HT1080 (cell line): ENCODE results near the gene SNCAIP. TPM values are rescaled to one million over a fixed set of nuclear protein-coding genes. Genes with fewer than 3 reads are reported as not detected.

Experiments used
- DNase-seq: peaks from one replicate; pipeline ENCODE4 v3.0.0-alpha.2; 2015; ENCODE audit warnings: low read depth
- total RNA-seq: library from RNA; depleted of rRNA; stranded (reverse); fragments of >200 nt; shearing (Covaris generic); gene quantifications from 2 replicates; pipeline ENCODE4 v1.2.3, GENCODE V29; 2014

The SNCAIP gene
- total RNA-seq, 1 experiment from 2014 or later, result 6.5 TPM

DNA sequence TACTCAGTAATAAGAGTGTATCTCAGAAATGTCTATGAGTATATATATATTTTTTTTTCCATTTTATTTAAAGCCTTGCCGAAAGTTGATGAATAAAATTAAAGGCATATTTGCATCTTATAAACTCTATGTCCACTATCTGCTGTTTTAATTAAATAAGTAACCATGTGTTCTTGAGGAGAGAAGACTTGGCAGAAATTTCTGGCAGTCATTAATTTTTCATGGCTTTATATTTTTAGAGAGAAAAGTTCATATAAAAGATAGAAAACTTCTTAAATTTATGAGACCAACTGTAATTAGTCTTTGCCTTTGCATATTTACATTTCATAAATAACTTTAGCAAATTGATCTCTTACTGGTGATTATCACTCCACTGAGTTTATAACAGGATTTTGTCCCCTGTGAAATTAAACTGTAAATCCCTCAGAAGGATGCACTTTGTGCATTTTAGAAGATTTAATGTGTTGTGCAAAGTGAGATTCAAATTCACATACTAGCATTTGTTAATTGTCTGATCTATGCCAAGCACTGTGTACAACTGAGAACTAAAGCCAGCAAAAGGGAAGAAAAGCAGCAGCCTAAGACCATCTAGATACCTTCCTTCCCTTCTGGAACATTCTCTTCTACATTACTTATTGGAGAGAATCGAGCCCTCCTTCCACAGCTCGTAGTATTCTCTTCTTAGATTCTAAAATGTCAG lies 108.7 kb downstream of the SNCAIP start:
- DNase-seq, result no peak

DNA sequence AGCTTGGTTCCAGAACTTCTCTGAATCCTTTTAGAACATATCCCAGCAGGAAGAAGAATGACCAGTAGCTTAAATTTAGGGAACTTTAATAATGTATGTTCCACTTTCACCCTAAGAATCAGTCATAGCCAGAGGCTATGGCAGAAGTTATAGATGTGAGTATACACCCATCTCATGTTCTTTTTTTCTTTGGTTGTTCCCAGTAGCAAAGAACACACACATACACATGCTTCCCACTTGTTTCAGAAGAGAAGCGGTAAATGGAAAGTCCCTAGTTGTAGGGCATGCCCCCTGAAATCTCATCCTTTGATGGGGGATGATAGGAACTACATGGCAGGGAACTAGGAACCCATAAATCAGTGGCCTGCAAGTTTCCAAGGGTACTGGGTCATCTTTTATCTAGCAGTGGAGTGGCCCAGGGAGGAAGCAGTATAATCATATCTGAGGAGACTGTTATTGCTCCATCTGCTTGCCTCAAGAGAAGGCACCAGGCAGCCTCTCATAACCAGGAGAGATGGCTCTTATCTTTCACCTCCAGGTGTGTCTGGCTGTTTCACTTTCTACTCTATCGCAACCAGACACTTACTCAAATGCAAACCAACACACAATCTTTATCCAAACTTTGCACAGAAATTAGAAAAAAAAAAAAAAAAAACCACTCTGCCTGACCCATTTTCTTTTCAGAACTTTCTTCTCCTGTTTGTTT lies 109.5 kb downstream of the SNCAIP start:
- DNase-seq, result no peak

DNA sequence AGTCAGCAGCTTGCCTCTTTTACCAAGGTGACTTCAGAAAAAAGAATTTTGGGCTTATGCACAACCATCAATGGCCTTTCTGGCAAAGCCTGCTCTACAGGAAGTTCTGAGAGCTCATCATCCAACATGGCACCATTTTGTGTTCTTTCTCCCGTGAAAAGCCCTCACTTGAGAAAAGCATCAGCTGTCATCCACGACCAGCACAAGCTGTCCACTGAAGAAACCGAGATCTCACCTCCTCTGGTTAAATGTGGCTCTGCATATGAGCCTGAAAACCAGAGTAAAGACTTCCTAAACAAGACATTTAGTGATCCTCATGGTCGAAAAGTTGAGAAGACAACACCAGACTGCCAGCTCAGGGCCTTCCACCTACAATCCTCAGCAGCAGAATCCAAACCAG lies 111.2 kb downstream of the SNCAIP start:
- no peak for DNase-seq

DNA sequence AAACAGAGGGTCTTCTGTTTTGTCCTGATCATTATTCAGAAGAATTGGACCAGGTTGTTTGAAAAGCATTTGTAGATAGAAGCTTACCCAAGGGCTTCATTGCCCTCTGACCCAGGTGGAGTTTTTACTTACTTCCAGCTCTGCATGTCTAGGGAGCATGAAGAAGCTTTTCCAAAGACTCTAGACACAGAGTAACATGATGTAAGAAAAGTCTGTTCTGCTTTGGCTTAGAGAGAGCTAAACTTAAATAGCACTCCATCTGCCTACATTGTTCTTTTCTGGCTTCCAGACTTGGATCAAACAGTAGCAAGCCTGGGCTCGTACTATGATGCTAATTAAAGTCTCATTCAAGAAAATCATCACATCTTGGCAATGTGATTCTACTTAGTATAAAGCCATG lies 112.1 kb downstream of the SNCAIP start:
- no peak for DNase-seq

DNA sequence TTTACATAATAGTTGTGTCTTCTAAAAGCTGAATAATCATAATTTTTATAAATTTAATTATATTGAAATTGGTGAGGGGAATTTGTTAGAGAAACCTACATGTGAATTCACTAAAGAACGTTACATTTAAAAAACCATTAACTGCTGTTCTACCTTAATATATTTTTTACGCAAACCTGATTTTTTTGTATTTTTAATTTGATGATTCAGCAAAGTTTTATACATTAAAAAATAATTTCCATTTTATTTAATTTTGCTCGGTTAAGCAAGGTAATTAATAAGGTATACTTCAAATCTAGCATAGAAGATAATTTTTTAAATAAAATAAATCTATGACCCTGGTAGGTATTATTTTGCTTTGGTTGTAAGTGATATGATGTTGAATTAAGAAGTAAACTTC lies 114.3 kb downstream of the SNCAIP start:
- DNase-seq, result no peak

DNA sequence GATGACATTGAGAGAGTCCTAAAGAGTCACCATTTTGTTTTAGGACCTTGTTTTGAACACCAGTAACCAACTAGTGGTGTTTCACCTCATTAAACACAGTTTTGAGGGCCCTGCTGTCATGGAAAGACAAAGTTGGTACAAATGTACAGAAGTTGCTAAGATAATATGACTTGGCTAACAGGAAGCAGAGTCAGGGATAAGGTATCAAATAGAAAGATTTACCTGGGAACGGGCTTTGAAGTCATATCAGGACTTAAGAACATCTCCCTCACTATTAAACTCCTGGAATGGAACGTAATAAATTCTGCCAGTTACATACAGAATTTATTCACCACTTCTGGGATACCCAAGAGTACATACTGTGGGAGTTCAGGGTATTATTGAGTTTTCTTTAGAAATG lies 115.6 kb downstream of the SNCAIP start:
- no peak for DNase-seq

DNA sequence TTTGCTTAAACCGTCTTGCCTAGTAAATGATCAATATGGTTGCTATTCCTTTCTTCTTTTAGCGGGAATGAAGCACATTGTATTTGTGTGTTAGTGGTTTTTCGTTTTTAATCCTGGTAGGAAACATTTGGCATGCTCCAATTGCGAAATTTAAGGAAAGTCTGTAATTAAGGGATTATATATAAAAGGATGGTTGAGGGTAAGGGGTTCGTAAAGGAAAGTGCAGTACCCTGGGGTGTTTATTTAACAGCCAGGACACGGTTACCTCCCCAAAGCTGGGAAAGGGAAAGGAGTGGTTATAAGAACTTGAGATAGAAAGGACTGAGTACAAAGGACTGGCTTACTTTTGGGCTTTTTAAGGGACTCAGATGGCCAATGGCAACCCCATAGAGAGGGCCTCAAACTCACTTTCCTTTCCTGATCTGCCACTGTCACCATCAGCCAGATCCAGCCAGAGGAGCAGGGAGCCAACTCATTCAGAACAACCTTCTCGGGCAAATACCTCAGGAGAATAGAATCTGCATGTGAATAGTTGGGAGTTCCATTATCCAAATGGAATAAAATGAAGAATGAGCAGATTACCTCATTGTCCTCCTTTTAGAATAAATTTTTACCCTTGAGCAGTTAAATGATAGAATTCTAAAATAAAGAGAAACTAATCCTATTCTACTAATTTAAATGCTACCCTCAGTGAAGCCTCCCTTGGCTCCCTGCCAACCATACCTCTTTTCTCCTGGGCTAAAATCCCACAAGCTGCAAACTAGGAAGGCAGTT lies 117.7 kb downstream of the SNCAIP start:
- no peak for DNase-seq

DNA sequence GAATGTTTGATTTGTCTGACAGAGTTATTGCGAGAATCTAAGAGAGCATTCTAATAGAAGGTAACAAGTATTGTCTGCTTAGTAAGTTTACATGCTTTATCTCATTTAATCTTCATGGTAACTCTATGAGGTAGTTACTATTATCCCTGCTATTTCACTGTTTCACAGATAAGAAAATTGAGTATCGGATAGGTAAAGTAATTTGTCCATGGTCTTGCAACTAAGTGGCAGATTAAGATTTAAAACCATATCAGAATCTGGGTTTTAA lies 118.2 kb downstream of the SNCAIP start:
- no peak for DNase-seq

DNA sequence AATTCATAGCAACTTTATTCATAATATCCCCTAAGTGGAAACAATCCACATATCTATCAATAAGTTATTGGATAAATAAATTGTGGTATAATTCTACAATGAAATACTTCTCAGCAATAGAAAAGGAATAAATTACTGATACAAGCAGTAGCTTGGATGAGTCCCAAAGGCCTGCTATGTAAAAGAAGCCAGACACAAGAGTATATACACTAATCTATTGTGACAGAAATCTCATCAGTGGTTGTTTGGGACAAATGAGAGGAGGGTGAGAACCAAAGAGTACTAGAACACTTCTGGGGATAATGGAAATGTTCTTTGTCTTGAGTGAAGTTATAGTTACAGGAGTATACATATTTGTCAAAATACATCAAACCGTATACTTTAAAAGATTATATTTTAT lies 119.3 kb downstream of the SNCAIP start:
- no peak for DNase-seq

DNA sequence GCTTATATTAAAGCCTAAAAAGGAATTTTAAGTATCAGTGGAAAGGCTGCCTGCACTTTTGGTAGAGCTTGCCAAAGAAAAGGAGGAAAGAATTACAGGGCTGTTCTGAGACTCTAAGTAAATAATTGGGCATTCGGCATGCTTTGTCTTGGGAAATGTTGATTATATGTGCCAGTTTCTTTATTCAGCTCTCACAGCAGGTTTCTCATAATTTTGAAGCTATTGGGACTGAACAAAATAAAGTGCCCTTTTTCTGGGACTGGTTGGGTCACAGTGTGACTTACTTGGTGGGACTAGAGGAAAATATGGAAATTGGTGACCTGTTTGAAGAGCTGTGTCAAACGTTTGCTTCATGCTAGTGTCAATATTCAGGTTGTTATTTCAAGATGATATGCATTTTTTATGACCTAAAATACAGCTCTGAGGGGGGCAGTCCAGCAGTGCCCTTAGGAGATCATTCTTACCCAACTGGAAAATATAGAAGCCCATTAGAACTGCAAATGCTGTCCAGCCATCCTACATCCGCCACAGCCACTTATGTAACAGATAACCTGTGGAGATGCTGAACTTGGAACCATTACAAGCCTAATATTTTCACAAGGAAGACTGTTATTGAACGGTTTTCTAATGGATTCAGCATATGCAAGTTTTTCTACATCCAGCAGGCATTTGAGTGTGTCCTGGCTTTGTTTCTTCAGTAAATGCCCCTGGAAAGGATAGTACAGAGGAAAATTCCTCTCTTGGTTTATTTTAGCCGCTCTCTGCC lies 122.4 kb downstream of the SNCAIP start:
- DNase-seq, result no peak

DNA sequence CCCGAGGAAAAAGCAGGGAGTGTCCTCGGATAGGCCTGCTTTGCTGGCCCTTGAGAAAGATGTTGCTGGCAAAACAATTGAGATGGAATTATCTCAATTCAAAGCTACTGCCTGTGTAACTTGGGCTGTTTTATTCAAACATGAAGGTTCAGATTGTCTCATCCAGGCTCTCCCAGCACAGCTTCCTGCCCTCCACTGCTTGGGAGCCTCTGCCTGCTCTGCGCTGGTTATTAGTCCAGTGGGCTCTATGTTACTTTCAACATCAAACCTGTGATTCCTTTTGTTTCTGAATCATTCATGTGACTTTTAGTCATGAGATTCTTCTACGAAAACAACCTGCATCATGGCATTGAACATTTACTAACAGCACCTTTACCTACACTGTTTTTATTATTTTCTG lies 123.2 kb downstream of the SNCAIP start:
- DNase-seq, result no peak

DNA sequence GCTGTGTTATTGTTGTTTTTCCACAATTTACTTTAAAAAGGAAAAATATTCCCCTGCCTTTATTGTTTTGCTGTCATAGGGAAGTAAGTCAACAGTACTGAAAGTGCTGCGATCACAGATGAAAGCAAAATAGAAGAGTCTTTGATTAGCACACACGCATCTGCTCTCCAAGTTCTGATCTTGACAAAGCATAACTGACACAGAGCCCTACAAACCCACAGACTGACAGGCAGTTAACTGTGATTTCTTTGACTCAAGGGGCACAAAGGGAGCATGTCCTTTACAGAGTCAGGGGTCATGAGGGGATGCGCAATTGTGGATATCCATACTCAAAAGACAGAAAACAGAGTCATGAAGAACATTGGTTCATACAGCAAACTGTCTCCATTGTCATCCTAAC lies 123.7 kb downstream of the SNCAIP start:
- no peak for DNase-seq

DNA sequence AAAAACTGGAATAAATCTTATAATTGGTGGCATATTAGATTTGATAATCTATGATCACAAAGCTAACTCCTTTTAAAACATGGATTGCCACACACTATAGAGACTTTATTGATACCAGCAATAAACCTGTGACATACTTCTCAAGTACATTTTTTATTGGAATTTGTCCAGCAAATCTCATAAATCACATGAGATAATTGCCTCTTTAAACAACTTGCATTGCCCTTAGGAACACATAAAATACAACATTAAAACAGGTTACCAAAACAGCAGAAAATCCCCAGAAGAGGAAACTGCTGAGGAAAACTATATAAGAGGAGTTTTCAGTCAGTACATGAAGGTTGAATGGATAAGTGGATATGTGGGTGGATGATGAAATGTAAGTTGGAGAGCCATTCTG lies 124.6 kb downstream of the SNCAIP start:
- no peak for DNase-seq

DNA sequence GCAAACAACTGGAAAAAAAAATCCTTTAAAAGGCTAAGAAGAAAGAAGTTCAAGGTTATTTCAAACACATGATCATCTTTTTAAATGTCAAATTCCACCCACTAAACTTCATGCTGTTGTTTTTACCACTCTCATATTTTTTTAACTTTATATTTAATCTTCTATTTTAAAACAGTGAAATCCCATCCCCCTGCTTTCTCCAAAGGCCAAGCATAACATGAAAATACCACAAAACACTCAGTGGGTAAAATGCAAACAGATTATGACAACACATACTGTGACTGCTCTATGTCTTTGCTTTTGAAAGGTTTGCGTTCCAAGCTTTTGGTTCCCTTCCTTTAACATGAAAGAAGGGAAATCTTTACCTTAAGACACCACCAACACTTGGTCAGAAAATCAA lies 127.6 kb downstream of the SNCAIP start:
- DNase-seq, result no peak

DNA sequence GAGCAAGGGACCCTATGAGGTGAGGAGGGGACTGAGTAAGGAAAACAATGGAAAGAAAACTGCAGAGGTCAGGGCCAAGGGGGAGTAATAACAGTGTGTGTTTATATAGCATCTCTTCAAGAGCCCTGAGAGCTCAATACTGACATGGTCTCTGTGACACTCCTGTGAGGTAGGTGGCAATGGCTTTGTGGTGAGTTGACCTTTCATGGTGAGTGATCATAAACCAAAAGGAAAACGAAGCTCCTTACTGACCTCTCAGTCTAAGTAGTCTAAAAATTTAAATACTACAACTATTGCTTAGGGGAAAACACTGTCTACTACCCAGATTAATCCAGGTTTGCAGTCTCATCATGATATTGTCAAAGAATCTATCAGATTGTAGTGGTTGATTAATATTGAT lies 130.9 kb downstream of the SNCAIP start:
- no peak for DNase-seq

DNA sequence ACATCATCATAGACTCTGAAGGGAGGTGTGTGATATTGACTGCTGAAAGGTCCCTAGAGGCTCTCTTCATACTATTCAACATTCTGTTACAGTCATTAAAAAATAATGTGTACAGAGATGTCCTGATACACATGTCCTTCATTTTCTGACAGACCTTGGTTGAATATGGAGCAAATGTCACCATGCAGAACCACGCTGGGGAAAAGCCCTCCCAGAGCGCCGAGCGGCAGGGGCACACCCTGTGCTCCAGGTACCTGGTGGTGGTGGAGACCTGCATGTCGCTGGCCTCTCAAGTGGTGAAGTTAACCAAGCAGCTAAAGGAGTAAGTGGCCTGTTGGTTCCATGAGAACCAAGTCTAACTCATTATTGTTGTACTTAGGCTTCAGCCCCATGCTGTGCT lies 132.4 kb downstream of the SNCAIP start:
- no peak for DNase-seq

DNA sequence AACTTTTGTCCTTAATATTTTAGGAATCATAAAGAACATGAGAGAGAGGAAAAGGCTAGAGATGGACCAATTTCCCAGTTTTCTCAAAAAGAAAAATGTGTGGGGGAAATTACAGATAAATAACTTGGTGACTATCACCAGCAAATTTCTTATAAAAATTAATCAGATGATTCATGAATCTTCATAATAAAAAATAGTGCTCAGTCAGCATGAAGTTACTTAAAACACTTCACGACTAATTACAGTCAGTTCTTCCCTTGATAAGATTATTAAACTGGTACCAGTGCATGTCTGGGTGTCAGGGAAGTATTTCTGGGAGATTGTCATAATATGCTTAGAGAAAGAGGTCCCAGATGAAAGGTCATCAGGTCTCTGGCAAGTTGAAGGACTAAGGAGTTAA lies 133.0 kb downstream of the SNCAIP start:
- DNase-seq, result no peak

DNA sequence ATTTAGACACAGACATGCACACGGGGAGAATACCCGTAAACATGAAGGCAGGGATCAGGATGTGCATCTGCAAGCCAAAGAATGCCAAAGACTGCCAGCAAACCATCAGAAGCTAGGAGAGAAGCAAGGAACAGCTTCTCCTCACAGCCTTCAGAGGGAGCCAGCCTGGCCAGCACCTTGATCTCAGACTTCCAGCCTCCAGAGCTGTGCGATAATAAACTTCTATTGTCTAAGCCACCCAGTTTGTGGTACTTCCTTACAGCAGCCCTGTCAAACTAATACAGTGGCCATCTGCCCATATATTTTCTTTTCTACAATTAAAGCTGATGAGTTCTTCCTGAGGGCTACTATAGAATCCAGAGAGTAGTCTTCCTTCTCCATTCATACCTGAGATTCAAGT lies 135.0 kb downstream of the SNCAIP start:
- no peak for DNase-seq

DNA sequence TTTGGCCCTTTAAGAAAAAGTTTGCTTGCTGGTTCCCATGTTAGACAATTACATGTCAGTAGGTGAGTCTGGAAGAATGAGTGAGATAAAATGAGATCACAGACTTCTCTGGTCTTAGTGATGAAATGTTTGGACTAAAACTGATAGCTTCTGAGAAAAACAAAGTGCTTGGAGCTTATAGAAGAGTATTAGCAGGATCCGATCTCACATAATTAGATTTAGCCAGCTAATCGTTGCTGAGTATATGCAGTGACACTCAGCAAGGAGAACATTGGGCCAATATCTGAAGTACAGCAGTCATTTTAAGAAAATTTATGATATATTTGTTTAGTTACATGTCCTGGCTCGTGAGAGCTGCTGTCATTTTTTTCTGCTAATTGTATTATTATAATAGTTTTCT lies 135.8 kb downstream of the SNCAIP start:
- DNase-seq, result no peak

DNA sequence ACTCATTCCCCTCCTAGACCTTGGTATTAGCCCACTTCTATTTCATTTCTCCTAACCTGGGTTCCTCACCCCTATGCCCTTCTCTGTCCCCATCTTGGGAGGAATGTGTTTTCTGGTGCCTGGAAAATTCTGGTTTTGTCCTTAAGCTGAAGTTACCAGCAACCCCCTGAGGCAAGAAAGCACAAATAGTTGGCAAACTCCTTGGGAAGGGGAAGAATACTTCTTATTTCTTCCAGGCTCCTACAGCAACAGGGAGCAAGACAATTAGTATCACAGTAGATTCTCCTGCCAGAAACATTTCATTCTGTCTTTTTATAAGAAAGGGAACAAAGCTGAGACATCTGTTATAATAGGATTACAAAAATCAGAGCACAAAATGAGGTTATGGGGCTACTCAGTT lies 142.5 kb downstream of the SNCAIP start:
- no peak for DNase-seq

DNA sequence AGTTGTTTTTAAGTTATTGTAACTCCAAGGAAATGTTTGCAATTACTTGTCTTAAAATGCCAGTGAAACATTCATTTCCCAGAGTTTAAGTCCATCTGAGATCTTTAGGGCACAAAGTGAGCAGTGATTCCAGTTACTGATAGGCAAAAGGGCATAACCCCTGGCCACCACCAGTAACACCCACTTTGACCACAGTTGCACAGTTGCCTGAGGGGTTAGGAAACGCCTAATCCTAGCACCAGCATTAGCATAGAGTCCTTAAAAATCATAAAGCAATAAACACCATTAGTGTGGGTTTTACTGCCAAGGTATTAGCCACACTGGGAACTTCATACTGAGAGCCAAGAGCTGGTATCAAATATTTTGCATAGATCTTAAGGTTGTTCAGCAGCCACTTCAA lies 143.9 kb downstream of the SNCAIP start:
- DNase-seq, result no peak

DNA sequence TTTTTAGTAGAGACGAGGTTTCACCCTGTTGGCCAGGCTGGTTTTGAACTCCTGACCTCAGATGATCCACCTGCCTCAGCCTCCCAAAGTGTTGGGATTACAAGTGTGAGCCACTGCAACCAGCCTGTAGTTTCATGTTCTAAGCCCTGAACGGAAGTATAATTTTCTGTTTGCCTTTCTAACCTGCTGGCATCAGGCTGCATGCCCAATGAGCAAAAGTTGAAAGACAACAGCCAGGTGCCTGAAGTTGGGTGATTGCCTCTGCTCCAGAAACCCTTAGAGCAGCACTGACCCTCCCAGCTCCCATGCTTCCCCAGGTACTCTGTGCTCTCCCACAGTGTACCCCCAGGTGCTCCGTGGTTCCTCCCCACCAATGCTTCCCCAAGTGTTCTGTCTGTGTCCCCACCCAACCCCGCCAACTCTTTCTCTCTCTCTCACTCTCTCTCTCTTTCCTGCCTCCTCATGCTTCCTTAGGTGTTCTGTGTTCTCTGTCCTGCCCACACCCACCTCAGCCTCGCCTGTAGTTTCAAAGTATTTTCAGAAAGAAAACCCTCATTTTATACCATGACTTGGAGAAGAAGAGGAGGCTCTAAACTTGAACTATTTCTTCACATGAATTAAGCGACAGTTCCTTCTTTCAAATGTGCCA lies 145.3 kb downstream of the SNCAIP start:
- no peak for DNase-seq
